Gastroesophageal sphincter (tissue), 3 donors: ENCODE data around the gene MOK.

Experiments used
- POLR2A ChIP-seq, 2 donors: fragments of 450-650 bp; IDR thresholded peaks; one replicate each; pipeline ENCODE4 v1.6.1; 2017; ENCODE audit warnings: antibody characterized with exemption in 2 of 2, mild to moderate bottlenecking in 2 of 2, moderate library complexity in 1 of 2
- TF ChIP-seq, protein P1 (sequence below), 4 experiments: fragments of 200-600 bp in 2 of 4; fragments of 450-650 bp in 2 of 4; sonication (generic) in 1 of 4; IDR thresholded peaks; one replicate each; pipeline ENCODE4 v1.5.1; 2017 to 2019; ENCODE audit warnings: antibody characterized with exemption in 4 of 4, mild to moderate bottlenecking in 2 of 4, moderate library complexity in 2 of 4

DNA sequence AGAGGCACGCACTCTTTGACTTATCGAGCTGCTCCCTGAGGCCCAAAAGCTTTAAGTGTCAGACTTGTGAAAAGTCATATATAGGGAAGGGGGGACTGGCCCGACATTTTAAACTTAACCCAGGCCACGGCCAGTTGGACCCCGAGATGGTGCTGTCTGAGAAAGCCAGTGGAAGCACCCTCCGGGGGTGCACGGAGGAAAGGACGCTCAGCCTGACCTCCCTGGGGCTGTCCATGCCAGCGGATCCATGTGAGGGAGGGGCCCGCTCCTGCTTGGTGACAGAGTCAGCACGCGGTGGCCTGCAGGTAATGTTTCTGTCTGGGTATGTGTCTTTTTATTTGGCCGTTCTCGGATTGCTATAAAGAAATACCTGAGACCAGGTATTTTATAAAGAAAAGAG lies 21.6 kb upstream of the MOK start:
- TF ChIP-seq, protein P1, sequence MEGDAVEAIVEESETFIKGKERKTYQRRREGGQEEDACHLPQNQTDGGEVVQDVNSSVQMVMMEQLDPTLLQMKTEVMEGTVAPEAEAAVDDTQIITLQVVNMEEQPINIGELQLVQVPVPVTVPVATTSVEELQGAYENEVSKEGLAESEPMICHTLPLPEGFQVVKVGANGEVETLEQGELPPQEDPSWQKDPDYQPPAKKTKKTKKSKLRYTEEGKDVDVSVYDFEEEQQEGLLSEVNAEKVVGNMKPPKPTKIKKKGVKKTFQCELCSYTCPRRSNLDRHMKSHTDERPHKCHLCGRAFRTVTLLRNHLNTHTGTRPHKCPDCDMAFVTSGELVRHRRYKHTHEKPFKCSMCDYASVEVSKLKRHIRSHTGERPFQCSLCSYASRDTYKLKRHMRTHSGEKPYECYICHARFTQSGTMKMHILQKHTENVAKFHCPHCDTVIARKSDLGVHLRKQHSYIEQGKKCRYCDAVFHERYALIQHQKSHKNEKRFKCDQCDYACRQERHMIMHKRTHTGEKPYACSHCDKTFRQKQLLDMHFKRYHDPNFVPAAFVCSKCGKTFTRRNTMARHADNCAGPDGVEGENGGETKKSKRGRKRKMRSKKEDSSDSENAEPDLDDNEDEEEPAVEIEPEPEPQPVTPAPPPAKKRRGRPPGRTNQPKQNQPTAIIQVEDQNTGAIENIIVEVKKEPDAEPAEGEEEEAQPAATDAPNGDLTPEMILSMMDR (IDR thresholded peaks at IDR 0.05) = no peak
- no peak for TF ChIP-seq POLR2A (IDR thresholded peaks at IDR 0.05)
